Tibial artery (tissue), 4 donors: ENCODE results near the gene RBMX.
"Not testable (repeated sequence)": the region's sequence is repeated elsewhere in the genome, so short reads cannot be mapped to it uniquely, and the experiment has no call there.

Source experiments
- DNase-seq, 2 donors: peaks; one replicate each; pipeline ENCODE4 v3.0.0-alpha.2; 2019
- H3K27ac ChIP-seq, 2 donors: fragments of 200-600 bp; sonication (generic) in 1 of 2; 1 replicate in 1 of 2; 2 replicates in 1 of 2; pipeline ENCODE4 v1.5.1; 2018 to 2019; ENCODE audit warnings: mild to moderate bottlenecking in 1 of 2
- H3K27me3 ChIP-seq, 2 donors: fragments of 200-600 bp; sonication (generic) in 1 of 2; one replicate each; pipeline versions ENCODE4 v1.5.1 to v1.6.0; 2016 to 2019
- H3K36me3 ChIP-seq, 3 donors: fragments of 200-600 bp; sonication (generic) in 2 of 3; one replicate each; pipeline ENCODE4 v1.5.1; 2016 to 2019; ENCODE audit warnings: mild to moderate bottlenecking in 2 of 3
- H3K4me1 ChIP-seq, 4 donors: fragments of 200-600 bp; sonication (generic) in 2 of 4; 1 replicate in 3 of 4; 2 replicates in 1 of 4; pipeline ENCODE4 v1.5.1; 2016 to 2019
- H3K4me3 ChIP-seq, 2 donors: fragments of 200-600 bp; sonication (generic) in 1 of 2; 1 replicate in 1 of 2; 2 replicates in 1 of 2; pipeline ENCODE4 v1.5.1; 2018 to 2019; ENCODE audit warnings: mild to moderate bottlenecking in 2 of 2
- H3K9me3 ChIP-seq, 3 donors: fragments of 200-600 bp; sonication (generic) in 1 of 3; one replicate each; pipeline ENCODE4 v1.5.1; 2016 to 2019
- CTCF ChIP-seq, 2 experiments: fragments of 200-600 bp in 1 of 2; fragments of 450-650 bp in 1 of 2; IDR thresholded peaks; one replicate each; pipeline ENCODE4 v1.5.1; 2017 to 2019; ENCODE audit warnings: antibody characterized with exemption in 2 of 2, mild to moderate bottlenecking in 1 of 2, moderate library complexity in 1 of 2
- intact Hi-C: fragments of 100-400 bp; cut with DNase I; formaldehyde crosslinking; loops from one replicate; pipeline ENCODE4 v1.15.0; 2023; ENCODE audit warnings: low total_unique reads

RBMX gene

GRCh38 chrX:136899221-136899620 lies 18.7 kb upstream of the RBMX start:
- Histone ChIP-seq H3K4me3 (no peak overlapping the region), H3K27ac (no peak overlapping the region), H3K9me3 (no peaks in the 10 kb centered on the region), H3K27me3 (no peaks in the 10 kb centered on the region), H3K36me3 (no peaks in the 10 kb centered on the region), H3K4me1 (no peaks in the 10 kb centered on the region)
- DNase-seq: no peak
- TF ChIP-seq CTCF (IDR thresholded peaks at IDR 0.05): no peak
- intact Hi-C loops: no loop called here

GRCh38 chrX:136898752-136899151 lies 18.2 kb upstream of the RBMX start:
- H3K27ac ChIP-seq, DNase-seq, H3K4me1 ChIP-seq, intact Hi-C loops, H3K27me3 ChIP-seq, H3K36me3 ChIP-seq, H3K4me3 ChIP-seq, H3K9me3 ChIP-seq: not testable (repeated sequence)

- Histone ChIP-seq H3K36me3 (no peaks in the 10 kb centered on the region), H3K4me3 (no peak overlapping the region), H3K9me3 (no peaks in the 10 kb centered on the region), H3K27me3 (no peaks in the 10 kb centered on the region), H3K4me1 (no peaks in the 10 kb centered on the region), H3K27ac (no peak overlapping the region)
- no peak for TF ChIP-seq CTCF (IDR thresholded peaks at IDR 0.05)
- intact Hi-C loops: no loop called here
- DNase-seq: no peak
Measured at GRCh38 chrX:136896121-136896914, 15.8 kb upstream of the RBMX start.

- no peaks in the 10 kb centered on the region for H3K9me3 ChIP-seq
- H3K27me3 ChIP-seq: no peaks in the 10 kb centered on the region
- no peaks in the 10 kb centered on the region for H3K36me3 ChIP-seq
- intact Hi-C loops: no loop called here
- DNase-seq: no peak
- no peaks in the 10 kb centered on the region for H3K4me1 ChIP-seq
- no peak for TF ChIP-seq CTCF (IDR thresholded peaks at IDR 0.05)
- H3K4me3 ChIP-seq: no peak overlapping the region
- H3K27ac ChIP-seq: no peak overlapping the region
Measured at GRCh38 chrX:136892412-136892811, 11.9 kb upstream of the RBMX start.

- DNase-seq, H3K9me3 ChIP-seq, H3K36me3 ChIP-seq, intact Hi-C loops, H3K27me3 ChIP-seq, H3K4me3 ChIP-seq, H3K4me1 ChIP-seq, H3K27ac ChIP-seq: not testable (repeated sequence)
Measured at GRCh38 chrX:136890596-136890995, 10.1 kb upstream of the RBMX start.

GRCh38 chrX:136889269-136889668 lies 8.7 kb upstream of the RBMX start:
- no peaks in the 10 kb centered on the region for H3K27me3 ChIP-seq
- no peaks in the 10 kb centered on the region for H3K36me3 ChIP-seq
- H3K9me3 ChIP-seq: no peaks in the 10 kb centered on the region
- DNase-seq: no peak
- TF ChIP-seq CTCF (IDR thresholded peaks at IDR 0.05): no peak
- H3K4me1 ChIP-seq: no peaks in the 10 kb centered on the region
- H3K27ac ChIP-seq: no peak overlapping the region
- intact Hi-C loops: no loop called here
- H3K4me3 ChIP-seq: no peak overlapping the region
